Body of pancreas (tissue), 4 donors: ENCODE data around the gene NSD2.

ENCODE experiments used
- POLR2A ChIP-seq, 3 donors: fragments of 450-650 bp; IDR thresholded peaks; one replicate each; pipeline ENCODE4 v1.6.1; 2016; ENCODE audit warnings: antibody characterized with exemption in 3 of 3, mild to moderate bottlenecking in 2 of 3
- TF ChIP-seq, protein P1 (sequence below), 7 experiments: fragments of 450-650 bp in 4 of 7; fragments of 200-600 bp in 3 of 7; sonication (generic) in 3 of 7; IDR thresholded peaks; one replicate each; pipeline ENCODE4 v1.5.1; 2016 to 2019; ENCODE audit warnings: antibody characterized with exemption in 7 of 7

DNA sequence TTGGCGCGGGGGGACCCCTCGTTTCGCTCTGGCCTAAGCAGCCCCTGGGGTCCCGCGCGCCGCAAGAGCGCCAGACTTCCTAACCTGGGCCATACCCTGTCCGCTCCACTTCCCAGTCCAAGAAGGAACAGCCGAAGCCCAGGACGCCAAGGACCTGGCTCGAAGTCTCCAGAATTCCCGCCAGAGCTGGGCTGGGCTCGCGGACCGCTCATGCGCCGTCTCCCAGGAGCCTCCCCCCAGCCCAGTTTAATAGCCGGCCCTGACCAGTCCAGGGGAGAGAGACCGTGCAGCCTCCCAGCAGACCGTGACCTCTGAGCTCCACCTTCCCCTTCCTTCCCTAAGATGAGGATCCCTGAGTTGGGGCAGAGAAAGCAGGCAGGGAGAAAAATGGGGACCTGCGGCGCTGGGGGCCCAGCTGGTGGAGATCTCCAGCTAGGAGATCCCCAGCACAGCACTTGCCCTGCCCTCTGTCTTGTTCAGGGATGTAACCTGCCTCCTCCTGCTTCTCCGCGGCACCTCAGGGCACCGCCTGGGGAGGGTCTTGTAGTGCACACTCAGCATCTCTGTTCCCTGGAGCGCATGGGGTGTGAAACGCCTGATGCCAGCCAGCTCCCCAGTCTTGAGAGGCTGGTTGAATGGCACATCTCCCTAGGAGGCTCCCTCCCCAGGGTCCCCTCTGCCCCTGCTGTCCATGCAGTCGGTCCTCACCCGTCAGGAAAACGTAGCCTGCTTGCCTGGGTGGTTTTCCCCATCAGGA is 14.1 kb upstream of the NSD2 start:
- TF ChIP-seq, protein P1, sequence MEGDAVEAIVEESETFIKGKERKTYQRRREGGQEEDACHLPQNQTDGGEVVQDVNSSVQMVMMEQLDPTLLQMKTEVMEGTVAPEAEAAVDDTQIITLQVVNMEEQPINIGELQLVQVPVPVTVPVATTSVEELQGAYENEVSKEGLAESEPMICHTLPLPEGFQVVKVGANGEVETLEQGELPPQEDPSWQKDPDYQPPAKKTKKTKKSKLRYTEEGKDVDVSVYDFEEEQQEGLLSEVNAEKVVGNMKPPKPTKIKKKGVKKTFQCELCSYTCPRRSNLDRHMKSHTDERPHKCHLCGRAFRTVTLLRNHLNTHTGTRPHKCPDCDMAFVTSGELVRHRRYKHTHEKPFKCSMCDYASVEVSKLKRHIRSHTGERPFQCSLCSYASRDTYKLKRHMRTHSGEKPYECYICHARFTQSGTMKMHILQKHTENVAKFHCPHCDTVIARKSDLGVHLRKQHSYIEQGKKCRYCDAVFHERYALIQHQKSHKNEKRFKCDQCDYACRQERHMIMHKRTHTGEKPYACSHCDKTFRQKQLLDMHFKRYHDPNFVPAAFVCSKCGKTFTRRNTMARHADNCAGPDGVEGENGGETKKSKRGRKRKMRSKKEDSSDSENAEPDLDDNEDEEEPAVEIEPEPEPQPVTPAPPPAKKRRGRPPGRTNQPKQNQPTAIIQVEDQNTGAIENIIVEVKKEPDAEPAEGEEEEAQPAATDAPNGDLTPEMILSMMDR (IDR thresholded peaks at IDR 0.05), result no peak
- no peak for TF ChIP-seq POLR2A (IDR thresholded peaks at IDR 0.05)
